ENCODE results near the gene TAS1R3. TPM values are rescaled to one million over a fixed set of nuclear protein-coding genes. Genes with fewer than 3 reads are reported as not detected.

The TAS1R3 gene
- total RNA-seq, 1 experiment from 2014 or later: not detected

DNA sequence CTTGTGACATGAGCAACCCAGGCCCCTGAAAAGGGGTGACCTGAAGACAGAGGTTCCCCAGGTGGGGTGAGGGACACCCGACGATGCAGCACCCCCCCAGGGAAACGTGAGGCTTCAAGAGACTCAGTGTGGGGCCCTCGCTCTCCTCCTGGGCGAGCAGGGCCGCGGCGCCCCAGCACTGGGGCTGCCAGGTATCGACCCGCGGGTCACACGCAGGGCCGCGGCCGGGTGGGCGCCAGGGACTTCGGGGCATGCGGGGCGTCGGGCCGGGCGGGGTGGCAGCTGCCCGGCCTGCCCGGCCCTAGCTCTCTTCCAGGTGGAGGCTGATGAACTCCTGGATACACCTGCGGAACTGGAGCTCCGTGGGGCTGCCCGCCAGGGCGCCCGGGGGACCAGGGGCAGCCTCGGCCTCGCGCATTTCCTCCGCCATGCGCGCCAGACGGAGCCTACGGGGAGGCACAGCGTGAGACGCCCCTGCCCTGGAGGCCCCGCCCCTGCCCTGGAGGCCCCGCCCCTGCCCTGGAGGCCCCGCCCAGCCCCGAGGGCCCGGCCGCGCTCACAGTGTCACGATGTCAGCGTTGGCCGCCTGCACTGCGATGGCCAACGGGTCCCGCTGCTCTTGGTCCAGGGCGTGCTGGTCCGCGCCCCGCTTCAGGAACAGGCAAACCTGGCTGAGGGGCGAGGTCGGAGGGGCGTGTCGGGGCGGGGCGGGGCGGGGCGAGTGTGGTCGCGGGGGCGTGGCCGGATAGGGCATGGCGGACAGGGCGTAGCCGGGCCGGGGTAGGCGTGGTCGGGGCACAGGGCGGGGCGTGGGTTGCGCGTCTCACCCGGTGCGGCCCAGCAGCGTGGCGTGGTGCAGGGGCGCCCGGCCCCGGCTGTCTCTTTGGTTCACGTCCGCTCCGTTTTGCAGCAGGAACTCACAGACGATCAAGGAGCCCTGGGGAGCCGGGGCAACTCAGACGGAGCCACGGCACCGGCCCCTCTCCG, 37.5 kb upstream of the TAS1R3 start:
- in situ Hi-C loops (cut with HindIII; ENCODE audit: low pct_unique_long_range_greater_than_20kb, low sequenced_read_pairs): no loop called here
- DNase-seq (ENCODE audit: low read depth): no peak

- in situ Hi-C loops (cut with HindIII; ENCODE audit: low pct_unique_long_range_greater_than_20kb, low sequenced_read_pairs): no loop called here
- DNase-seq (ENCODE audit: low read depth): no peak
Measured at GRCh38 chr1:1294250-1294890, 36.7 kb upstream of the TAS1R3 start.

DNA sequence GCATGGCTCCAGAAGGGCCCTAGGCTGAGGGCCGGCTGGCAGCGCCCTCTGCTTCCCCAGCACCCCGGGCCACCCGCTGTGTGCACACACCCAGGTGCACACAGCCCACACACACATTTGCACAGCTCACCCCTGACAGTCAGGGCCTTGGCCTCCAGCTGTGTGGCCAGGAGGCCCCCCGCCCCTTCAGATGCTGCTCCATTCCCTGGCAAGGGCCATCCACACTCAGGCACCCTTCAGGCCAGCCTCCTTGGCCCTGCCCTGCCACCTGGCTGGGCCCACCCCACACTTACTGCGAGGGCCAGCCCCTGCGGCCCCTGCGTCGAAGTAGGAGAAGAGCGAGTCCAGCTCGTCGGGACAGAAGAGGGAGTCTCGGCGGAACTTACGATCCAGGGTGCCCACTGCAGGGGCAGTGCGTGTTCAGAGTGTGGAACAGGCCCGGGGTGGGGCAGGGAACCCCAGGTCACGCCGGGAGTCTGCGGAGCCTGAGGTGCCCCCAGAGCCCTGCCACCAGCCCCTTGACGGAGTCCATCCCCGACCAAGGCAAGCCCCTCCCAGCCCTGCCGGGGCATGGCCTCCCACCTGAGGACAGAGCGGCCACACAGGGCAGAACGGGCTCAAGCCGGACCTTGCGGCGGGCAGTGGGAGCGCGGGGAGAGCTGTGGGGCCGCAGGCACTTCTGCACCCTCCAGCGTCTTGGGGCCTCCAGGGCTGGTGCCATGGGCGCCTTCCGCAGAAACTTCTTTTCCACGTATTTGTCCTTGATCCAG, 35.7 kb upstream of the TAS1R3 start:
- in situ Hi-C loops (cut with HindIII; ENCODE audit: low pct_unique_long_range_greater_than_20kb, low sequenced_read_pairs): no loop called here
- DNase-seq (ENCODE audit: low read depth): no peak

GRCh38 chr1:1296070-1297061, 34.7 kb upstream of the TAS1R3 start:
- in situ Hi-C loops (cut with HindIII; ENCODE audit: low pct_unique_long_range_greater_than_20kb, low sequenced_read_pairs): no loop called here
- no peak for DNase-seq (ENCODE audit: low read depth)

DNA sequence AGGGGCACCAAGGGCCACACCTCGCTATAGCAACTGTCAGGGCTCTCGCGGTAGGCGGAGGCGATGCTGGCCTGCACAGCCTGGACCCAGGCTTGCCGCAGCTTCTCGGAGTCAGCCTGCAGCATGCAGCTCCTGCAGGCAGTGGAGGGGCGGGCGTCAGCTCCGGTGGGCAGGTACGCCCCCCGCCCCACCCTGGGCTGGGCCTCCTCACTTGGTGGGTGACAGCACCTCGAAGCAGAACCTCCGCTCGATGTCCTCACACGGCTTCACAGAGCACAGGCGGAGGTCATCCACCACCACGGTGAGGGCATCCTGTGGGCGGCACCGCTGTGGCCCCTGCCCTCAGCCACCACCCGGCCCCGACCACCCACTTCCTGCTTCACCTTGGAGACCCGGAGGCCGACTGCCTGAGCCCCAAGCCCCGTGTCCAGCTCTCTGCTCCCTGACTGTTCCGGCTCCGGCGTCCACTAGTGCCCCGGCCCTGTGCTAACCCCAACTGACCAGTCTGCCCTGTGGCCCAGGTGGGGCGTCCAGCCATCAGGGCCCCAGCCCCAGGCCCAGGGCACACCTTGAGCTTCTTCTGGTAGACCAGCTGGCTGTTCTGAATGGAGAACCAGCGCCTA, 33.2 kb upstream of the TAS1R3 start:
- no peak for DNase-seq (ENCODE audit: low read depth)
- in situ Hi-C loops (cut with HindIII; ENCODE audit: low pct_unique_long_range_greater_than_20kb, low sequenced_read_pairs): no loop called here

- in situ Hi-C loops (cut with HindIII; ENCODE audit: low pct_unique_long_range_greater_than_20kb, low sequenced_read_pairs): no loop called here
- no peak for DNase-seq (ENCODE audit: low read depth)
Measured at GRCh38 chr1:1298861-1299685, 32.0 kb upstream of the TAS1R3 start.

DNA sequence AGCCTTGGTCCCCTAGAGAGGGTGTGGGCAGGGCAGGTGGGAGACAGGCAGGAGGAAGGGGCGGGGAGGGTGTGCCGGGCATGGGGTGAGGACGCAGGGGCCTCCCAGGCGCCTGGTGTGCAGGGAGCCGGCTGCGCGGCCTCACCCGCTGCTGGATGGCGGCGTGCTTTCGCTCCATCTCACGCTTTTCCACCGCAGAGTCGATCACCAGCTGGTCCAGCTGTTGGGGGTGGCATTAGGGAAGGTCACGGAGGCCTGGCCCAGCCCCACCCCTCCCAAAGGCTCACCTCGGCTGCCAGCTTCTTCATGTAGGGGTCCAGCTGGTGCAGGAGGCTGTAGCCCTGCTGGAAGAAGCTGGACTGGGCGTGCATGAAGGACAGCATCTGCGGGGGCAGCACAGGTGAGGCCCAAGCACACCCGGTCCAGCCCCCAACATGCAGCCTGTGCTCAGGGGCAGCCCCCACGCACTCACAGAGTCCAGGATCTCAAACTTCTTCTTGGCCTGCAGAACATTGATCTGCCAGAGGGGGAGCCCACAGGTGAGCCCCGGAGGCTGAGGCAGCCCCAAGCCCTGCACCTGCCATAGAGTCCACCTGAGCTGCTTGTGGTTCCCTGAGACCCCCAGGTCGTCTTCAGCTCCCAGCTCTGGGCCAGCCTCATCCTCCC, 31.3 kb upstream of the TAS1R3 start:
- no peak for DNase-seq (ENCODE audit: low read depth)
- in situ Hi-C loops (cut with HindIII; ENCODE audit: low pct_unique_long_range_greater_than_20kb, low sequenced_read_pairs): no loop called here

- no peak for DNase-seq (ENCODE audit: low read depth)
- in situ Hi-C loops (cut with HindIII; ENCODE audit: low pct_unique_long_range_greater_than_20kb, low sequenced_read_pairs): no loop called here
Measured at GRCh38 chr1:1300352-1300739, 30.7 kb upstream of the TAS1R3 start.

GRCh38 chr1:1302006-1302430, 29.1 kb upstream of the TAS1R3 start:
- DNase-seq (ENCODE audit: low read depth): no peak
- in situ Hi-C loops (cut with HindIII; ENCODE audit: low pct_unique_long_range_greater_than_20kb, low sequenced_read_pairs): no loop called here

DNA sequence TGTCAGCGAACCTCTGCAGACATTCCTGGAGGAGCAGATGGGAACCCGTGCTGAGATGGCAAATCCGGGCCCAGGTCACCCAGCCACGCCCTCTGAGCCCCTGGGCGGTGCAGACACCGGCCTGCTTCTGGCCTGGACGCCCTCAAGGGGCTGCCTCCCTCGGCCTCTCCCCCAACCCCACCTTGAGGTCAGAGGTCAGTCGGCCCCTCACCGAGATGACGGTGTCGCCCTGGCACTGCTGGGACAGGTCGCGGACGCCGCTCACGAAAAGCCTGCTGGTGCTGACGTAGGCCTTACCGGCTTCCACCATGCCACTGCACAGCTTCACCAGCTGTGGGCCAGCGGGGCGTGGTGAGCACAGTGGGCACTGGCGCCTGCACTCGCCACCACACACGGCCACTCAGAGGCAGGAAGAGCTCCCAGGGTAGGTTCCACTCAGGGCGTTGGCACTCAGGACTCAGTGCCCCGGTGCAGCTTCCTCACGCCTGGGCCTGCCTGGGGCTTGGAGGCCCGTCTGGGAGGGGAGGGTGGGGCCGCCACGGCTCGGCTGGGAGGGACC, 28.1 kb upstream of the TAS1R3 start:
- in situ Hi-C loops (cut with HindIII; ENCODE audit: low pct_unique_long_range_greater_than_20kb, low sequenced_read_pairs): no loop called here

GRCh38 chr1:1303736-1304135, 27.3 kb upstream of the TAS1R3 start:
- in situ Hi-C loops (cut with HindIII; ENCODE audit: low pct_unique_long_range_greater_than_20kb, low sequenced_read_pairs): no loop called here
- no peak for DNase-seq (ENCODE audit: low read depth)

More for the DNA sequence above, 28.1 kb upstream of the TAS1R3 start:
- no peak for DNase-seq (ENCODE audit: low read depth)

DNA sequence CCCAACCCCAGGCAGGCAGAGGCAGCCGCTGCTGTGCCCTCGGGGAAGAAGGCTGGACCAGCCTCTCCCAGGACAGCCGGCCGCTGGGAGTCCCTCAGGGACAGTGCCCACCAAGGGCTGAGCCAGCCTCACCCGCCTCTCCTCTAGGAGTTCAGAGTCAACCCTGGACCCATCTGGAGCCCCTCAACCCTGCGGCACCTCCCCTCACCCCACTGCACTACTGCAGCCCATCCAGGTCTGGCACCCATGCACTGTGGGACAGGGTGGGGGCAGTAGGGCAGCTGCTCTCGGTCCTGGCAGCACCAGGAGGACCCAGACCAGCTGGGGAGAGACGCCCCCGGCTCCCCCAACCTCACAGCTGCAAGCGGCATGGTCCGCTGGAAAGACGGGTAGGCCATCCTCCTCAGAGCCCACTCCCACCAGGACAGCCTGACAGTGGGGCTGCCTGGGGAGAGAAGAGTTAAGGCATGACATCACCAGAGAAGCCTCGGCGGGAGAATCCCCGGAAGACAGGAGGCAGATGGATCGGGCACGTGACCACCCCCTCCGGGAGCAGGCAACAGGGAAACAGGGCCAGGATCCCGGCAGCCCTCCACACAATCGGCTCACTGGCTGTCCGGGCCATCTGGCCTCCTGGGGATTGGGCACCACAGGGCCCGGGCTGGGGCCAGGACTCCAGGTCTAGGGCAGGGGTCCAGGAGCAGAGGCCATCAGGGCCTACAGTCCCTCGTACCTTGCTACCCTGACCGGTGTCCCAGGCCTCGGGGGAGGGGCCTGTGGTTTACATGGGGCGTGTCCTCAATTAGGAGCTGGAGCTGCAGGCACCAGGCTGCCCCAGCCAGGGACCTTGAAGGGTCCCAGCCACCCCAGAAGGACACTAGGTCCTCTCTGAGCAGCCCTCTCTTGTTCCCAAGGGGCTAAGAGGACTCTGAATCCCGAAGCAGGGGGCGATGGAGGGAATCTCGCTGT, 26.5 kb upstream of the TAS1R3 start:
- in situ Hi-C loops (cut with HindIII; ENCODE audit: low pct_unique_long_range_greater_than_20kb, low sequenced_read_pairs): no loop called here
- DNase-seq (ENCODE audit: low read depth): peak; percentile 81

DNA sequence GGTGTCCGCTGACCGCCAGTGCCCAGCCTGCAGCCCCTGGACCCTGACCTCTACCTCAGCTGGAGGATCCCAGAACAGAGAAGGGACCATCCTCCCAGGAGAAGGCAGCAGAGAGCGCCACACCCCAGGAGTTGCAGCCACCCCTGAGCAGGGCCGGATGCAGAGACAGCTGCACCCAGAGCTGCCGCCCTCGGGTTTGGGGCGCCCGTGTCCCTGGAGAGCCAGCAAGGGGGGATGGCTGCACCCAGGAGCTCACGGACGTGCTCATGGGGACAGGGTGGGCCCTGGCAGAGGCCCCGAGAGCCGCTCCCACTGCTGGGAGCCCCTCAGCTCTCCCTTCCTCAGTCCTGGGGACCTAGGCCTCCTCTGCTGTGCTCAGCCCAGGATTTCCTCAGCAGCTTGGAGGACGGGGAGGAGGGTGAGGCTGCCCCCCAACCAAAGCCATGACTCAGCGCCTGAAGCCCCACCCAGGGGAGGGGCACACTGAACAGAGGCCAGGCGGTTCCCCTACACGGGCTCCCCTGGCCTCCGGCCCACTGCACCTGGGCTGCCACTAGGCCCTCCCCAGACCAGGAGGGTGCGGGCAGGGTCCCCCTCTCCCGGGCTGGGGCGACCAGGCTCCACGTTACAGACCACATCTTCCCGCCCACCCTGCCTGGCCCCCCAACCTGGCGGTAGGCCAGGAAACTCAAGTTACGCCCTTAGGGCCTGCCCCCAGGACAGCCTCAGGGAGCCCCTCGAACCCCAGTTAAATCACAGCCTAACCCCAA, 25.6 kb upstream of the TAS1R3 start:
- DNase-seq (ENCODE audit: low read depth): peak; percentile 80
- in situ Hi-C loops (cut with HindIII; ENCODE audit: low pct_unique_long_range_greater_than_20kb, low sequenced_read_pairs): no loop called here

- no peak for DNase-seq (ENCODE audit: low read depth)
- in situ Hi-C loops (cut with HindIII; ENCODE audit: low pct_unique_long_range_greater_than_20kb, low sequenced_read_pairs): no loop called here
Measured at GRCh38 chr1:1306070-1306660, 24.9 kb upstream of the TAS1R3 start.
